Right cardiac atrium (tissue), 5 donors: ENCODE results near the gene FXYD2. TPM values are rescaled to one million over a fixed set of nuclear protein-coding genes. Genes with fewer than 3 reads are reported as not detected.
"Not testable (repeated sequence)": the region's sequence is repeated elsewhere in the genome, so short reads cannot be mapped to it uniquely, and the experiment has no call there.

Source experiments
- ATAC-seq, 2 donors: fragments of 200-7000 bp; cut with Tn5 transposase; one replicate each; pipeline versions ENCODE4 v1.8.0 to v1.9.1; 2020; ENCODE audit warnings: moderate library complexity in 2 of 2, mild to moderate bottlenecking in 1 of 2
- DNase-seq, 3 donors: peaks; one replicate each; pipeline ENCODE4 v3.0.0-alpha.2; 2020
- H3K27ac ChIP-seq: one replicate; pipeline ENCODE4 v1.5.1; 2013; ENCODE audit warnings: mild to moderate bottlenecking, low read length, control low read depth, moderate library complexity
- H3K27me3 ChIP-seq: one replicate; pipeline ENCODE4 v1.6.1; 2013; ENCODE audit not compliant: control insufficient read depth, insufficient read depth
- H3K4me1 ChIP-seq: one replicate; pipeline ENCODE4 v1.6.1; 2013; ENCODE audit warnings: low read length; ENCODE audit not compliant: control insufficient read depth, insufficient read depth
- H3K4me3 ChIP-seq: one replicate; pipeline ENCODE4 v1.5.1; 2013; ENCODE audit warnings: low read length, control low read depth
- H3K9me3 ChIP-seq: one replicate; pipeline ENCODE4 v1.6.1; 2013; ENCODE audit warnings: low read length; ENCODE audit not compliant: control insufficient read depth
- WGBS: extraction: QIAGEN DNeasy Blood & Tissue Kit; methylation state at CpG from one replicate; pipeline ENCODE4 v1.1.7; 2013; 5-methylcytosine and 5-hydroxymethylcytosine counted together
- intact Hi-C, 4 donors: fragments of 100-400 bp; cut with DNase I; formaldehyde crosslinking; loops; one replicate each; pipeline versions ENCODE4 v1.11.0 to v1.14.0; 2022 to 2023
- polyA plus RNA-seq: library from polyadenylated mRNA; stranded (reverse); fragments of 200-250 nt; gene quantifications from one replicate; pipeline ENCODE4 v1.2.3, GENCODE V29; 2013
- total RNA-seq, 4 donors: library from RNA; stranded (reverse); fragmentation: NEBNext Ultra II Directional; extraction: Animal tissue kit (Norgen Biotek cat#: 25700); gene quantifications; one replicate each; pipeline ENCODE4 v1.2.1, GENCODE V29; 2021
- donor health status: healthy with polysubstance abuse.
- donor health status: DM: no; HTN: yes; CAD: no.
- donor health status: DM: no; HTN: no; CAD: no.
- donor health status: DM: no; HTN: yes; CAD: no; lungs with severe emphysema.
- donor health status: DM: yes; HTN: yes; CAD: no.

FXYD2 gene
- total and polyA plus RNA-seq, 5 donors: 1.1 to 4.0 (median 2.1) TPM

- Histone ChIP-seq H3K27me3 (no peaks in the 10 kb centered on the region), H3K4me3 (no peak overlapping the region), H3K9me3 (no peaks in the 10 kb centered on the region), H3K27ac (no peak overlapping the region), H3K4me1 (peaks cover 8% of the 10 kb centered on the region)
- peak; percentile 22 to 32 for ATAC-seq
- intact Hi-C loops: loop anchor here in 3 of 4 donors (5.0 kb wide), 2 partner anchors 128 to 392 kb away; no protein-coding TSS in a partner anchor
- 65% methylated on average over 10 of the region's 10 CpGs for WGBS
- DNase-seq: peak; percentile 75 to 89 (median 83)
Observed at GRCh38 chr11:117819096-117820040, 5.2 kb downstream of the FXYD2 start.

- Histone ChIP-seq H3K27me3 (no peaks in the 10 kb centered on the region), H3K4me1 (peaks cover 5% of the 10 kb centered on the region), H3K9me3 (no peaks in the 10 kb centered on the region), H3K27ac (no peak overlapping the region), H3K4me3 (no peak overlapping the region)
- peak in 1 of 2 donors; percentile 3 for ATAC-seq
- WGBS: 61% methylated on average over 9 of the region's 9 CpGs
- intact Hi-C loops: loop anchor here in 3 of 4 donors (5.0 kb wide), 1 partner anchor 391 kb away; no protein-coding TSS in a partner anchor
- DNase-seq: peak in 1 of 3 donors; percentile 5
Observed at GRCh38 chr11:117818041-117818873, 6.3 kb downstream of the FXYD2 start.

DNA sequence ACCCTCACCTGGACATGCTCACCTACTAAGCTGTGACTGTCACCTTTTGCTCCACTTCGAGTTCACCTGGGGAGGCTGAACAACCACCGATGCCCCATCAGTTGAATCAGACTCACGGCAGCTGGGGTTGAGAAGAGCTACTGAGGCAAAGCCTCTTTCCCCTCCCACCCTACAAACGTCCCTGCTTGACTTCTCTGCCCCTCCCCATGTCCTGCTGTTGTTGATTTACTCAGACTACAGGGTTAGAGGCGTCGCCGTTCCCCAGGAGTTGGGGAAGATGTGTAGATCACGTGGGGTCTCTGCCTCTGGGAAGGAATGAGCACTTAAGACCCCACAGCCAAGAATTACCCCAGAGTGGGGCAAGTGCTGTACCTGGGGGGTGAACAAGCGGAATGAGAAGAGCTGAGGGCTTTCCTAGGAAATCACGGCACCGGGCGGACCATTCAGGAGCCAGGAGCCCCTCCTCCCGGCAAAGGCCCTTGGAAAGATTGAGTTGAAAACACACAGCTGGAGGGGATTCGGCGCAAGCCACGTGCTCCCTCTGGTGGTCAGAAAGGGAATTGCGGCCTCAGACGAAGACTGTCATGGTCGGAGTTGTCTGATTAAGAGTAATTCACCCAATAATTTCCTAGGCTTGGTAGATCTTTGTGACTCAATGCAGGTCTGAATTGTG lies 7.0 kb downstream of the FXYD2 start:
- intact Hi-C loops: loop anchor here in 3 of 4 donors (5.0 kb wide), 1 partner anchor 390 kb away; no protein-coding TSS in a partner anchor
- H3K27ac ChIP-seq: peak overlapping the region; percentile 68
- peak; percentile 61 to 65 for ATAC-seq
- WGBS: 14% methylated on average over 19 of the region's 19 CpGs
- H3K4me1 ChIP-seq: peaks cover 4% of the 10 kb centered on the region
- peak; percentile 80 to 93 (median 93) for DNase-seq
- no peaks in the 10 kb centered on the region for H3K27me3 ChIP-seq
- H3K4me3 ChIP-seq: no peak overlapping the region
- H3K9me3 ChIP-seq: no peaks in the 10 kb centered on the region

GRCh38 chr11:117816846-117817367 lies 7.6 kb downstream of the FXYD2 start:
- peak in 1 of 3 donors; percentile 17 for DNase-seq
- Histone ChIP-seq H3K27ac (peak overlapping the region; percentile 53), H3K27me3 (no peaks in the 10 kb centered on the region), H3K9me3 (no peaks in the 10 kb centered on the region), H3K4me3 (no peak overlapping the region), H3K4me1 (peaks cover 4% of the 10 kb centered on the region)
- intact Hi-C loops: loop anchor here in 3 of 4 donors (5.0 kb wide), 1 partner anchor 390 kb away; no protein-coding TSS in a partner anchor
- 64% methylated on average over 5 of the region's 5 CpGs for WGBS
- ATAC-seq: no peak

DNA sequence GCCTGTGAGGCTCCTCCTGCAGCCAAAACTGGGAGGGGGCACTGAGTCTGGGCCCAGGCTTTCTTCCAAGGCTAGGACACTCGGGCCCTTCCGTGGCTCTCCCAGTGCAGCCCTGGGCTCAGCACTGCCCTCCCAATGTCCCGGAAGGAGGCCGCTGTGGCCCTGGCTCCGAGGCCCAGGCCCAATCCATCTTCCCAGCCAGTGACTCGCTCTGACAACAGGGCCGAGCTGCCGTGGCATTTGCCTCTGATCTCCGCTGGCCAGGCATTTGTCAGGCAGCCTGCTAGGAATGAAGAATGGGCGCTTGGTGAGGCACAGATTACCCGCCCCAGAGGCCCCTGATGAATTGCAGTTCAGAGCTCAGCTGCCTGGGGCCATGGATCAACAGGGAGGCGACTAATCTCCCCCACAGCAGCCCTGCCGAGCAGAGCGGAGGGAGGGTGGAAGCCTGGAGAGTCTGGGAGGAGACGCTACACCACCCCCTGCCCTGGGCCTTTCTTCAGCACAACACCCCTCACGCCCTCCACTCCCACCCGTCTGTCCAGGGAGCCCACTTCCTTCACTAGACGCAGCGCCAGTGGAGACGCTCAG lies 8.3 kb downstream of the FXYD2 start:
- ATAC-seq (peak; percentile 37 to 50), DNase-seq (peak; percentile 62 to 84 (median 81))
- intact Hi-C loops: loop anchor here in 3 of 4 donors (5.0 kb wide), 1 partner anchor 389 kb away; no protein-coding TSS in a partner anchor
- H3K4me3 ChIP-seq: no peak overlapping the region
- peak overlapping the region; percentile 21 for H3K27ac ChIP-seq
- no peaks in the 10 kb centered on the region for H3K9me3 ChIP-seq
- 60% methylated on average over 20 of the region's 20 CpGs for WGBS
- peaks cover 4% of the 10 kb centered on the region for H3K4me1 ChIP-seq
- no peaks in the 10 kb centered on the region for H3K27me3 ChIP-seq

GRCh38 chr11:117815262-117815803 lies 9.2 kb downstream of the FXYD2 start:
- H3K9me3 ChIP-seq: no peaks in the 10 kb centered on the region
- no peak overlapping the region for H3K4me3 ChIP-seq
- ATAC-seq: peak in 1 of 2 donors; percentile 27
- intact Hi-C loops: loop anchor here in 3 of 4 donors (5.0 kb wide), 1 partner anchor 388 kb away; no protein-coding TSS in a partner anchor
- H3K4me1 ChIP-seq: peaks cover 4% of the 10 kb centered on the region
- H3K27ac ChIP-seq: no peak overlapping the region
- no peaks in the 10 kb centered on the region for H3K27me3 ChIP-seq
- WGBS: 49% methylated on average over 7 of the region's 7 CpGs
- DNase-seq: peak in 1 of 3 donors; percentile 63

DNA sequence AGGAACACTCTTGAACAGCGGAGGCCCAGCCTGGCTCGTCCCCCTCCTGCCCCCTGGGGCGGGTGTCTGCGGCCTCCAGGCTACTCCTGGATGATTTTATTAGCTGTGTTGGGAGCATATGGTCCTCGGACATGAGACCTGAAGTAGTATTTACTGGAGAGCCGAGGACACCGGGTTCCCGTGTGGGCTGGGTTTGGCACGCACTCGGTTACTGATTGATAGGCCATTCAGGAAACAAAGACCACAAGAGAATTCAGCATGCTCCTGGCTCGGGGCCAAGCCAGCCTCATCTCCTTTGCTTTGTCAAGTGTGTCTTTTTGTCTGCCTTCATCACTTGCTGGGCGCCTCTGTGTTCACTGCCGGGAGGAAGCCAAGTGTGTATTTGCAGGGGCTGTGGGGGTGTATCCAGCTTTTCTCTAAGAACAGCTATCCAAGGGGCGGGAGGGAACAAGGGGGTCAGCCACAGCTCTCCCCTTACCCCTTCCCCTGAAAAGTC lies 9.7 kb downstream of the FXYD2 start:
- 24% methylated on average over 14 of the region's 14 CpGs for WGBS

GRCh38 chr11:117814204-117814765 lies 10.3 kb downstream of the FXYD2 start:
- intact Hi-C loops: no loop called here

More for the DNA sequence above, 9.7 kb downstream of the FXYD2 start:
- intact Hi-C loops: loop anchor here in 3 of 4 donors (5.0 kb wide), 1 partner anchor 388 kb away; no protein-coding TSS in a partner anchor
- Histone ChIP-seq H3K27ac (no peak overlapping the region), H3K27me3 (no peaks in the 10 kb centered on the region), H3K4me1 (peaks cover 4% of the 10 kb centered on the region), H3K4me3 (no peak overlapping the region), H3K9me3 (no peaks in the 10 kb centered on the region)
- ATAC-seq (peak in 1 of 2 donors; percentile 6), DNase-seq (peak; percentile 60 to 91 (median 82))

DNA sequence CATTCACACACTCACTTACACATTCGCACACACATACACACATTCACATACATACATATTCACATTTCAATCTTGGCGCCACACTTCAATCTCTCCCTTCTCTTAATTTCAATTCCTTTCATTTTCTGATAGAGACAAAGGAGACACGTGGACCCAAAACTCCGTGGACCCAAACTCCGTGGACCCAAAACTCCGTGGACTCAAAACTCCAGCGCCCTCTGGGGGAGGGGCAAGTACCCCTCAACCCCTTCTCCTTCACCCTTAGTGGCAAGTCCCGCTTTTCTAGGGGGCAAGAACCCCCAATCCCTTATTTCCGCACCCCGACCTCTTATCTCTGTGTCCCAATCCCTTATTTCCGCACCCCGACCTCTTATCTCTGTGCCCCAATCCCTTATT lies 14.5 kb downstream of the FXYD2 start:
- H3K9me3 ChIP-seq, H3K4me3 ChIP-seq, H3K4me1 ChIP-seq, ATAC-seq, intact Hi-C loops, H3K27me3 ChIP-seq, DNase-seq, H3K27ac ChIP-seq: not testable (repeated sequence)
- 91% methylated on average over 12 of the region's 12 CpGs for WGBS

More at GRCh38 chr11:117814204-117814765, 10.3 kb downstream of the FXYD2 start:
- no peak overlapping the region for H3K4me3 ChIP-seq
- H3K9me3 ChIP-seq: no peaks in the 10 kb centered on the region
- DNase-seq: no peak
- peaks cover 4% of the 10 kb centered on the region for H3K4me1 ChIP-seq
- no peaks in the 10 kb centered on the region for H3K27me3 ChIP-seq
- H3K27ac ChIP-seq: no peak overlapping the region
- 86% methylated on average over 7 of the region's 7 CpGs for WGBS
- no peak for ATAC-seq
